HG03064 (cell line): ENCODE measurements around the gene DHX35.

Experiments
- ATAC-seq: cut with Tn5 transposase; IDR thresholded peaks from one replicate; pipeline ENCODE4 v1.9.1; 2021; ENCODE audit warnings: low read depth; ENCODE audit not compliant: unreplicated experiment

The DHX35 gene, protein sequence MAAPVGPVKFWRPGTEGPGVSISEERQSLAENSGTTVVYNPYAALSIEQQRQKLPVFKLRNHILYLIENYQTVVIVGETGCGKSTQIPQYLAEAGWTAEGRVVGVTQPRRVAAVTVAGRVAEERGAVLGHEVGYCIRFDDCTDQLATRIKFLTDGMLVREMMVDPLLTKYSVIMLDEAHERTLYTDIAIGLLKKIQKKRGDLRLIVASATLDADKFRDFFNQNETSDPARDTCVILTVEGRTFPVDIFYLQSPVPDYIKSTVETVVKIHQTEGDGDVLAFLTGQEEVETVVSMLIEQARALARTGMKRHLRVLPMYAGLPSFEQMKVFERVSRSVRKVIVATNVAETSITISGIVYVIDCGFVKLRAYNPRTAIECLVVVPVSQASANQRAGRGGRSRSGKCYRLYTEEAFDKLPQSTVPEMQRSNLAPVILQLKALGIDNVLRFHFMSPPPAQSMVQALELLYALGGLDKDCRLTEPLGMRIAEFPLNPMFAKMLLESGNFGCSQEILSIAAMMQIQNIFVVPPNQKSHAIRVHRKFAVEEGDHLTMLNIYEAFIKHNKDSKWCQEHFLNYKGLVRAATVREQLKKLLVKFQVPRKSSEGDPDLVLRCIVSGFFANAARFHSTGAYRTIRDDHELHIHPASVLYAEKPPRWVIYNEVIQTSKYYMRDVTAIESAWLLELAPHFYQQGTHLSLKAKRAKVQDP

DNA sequence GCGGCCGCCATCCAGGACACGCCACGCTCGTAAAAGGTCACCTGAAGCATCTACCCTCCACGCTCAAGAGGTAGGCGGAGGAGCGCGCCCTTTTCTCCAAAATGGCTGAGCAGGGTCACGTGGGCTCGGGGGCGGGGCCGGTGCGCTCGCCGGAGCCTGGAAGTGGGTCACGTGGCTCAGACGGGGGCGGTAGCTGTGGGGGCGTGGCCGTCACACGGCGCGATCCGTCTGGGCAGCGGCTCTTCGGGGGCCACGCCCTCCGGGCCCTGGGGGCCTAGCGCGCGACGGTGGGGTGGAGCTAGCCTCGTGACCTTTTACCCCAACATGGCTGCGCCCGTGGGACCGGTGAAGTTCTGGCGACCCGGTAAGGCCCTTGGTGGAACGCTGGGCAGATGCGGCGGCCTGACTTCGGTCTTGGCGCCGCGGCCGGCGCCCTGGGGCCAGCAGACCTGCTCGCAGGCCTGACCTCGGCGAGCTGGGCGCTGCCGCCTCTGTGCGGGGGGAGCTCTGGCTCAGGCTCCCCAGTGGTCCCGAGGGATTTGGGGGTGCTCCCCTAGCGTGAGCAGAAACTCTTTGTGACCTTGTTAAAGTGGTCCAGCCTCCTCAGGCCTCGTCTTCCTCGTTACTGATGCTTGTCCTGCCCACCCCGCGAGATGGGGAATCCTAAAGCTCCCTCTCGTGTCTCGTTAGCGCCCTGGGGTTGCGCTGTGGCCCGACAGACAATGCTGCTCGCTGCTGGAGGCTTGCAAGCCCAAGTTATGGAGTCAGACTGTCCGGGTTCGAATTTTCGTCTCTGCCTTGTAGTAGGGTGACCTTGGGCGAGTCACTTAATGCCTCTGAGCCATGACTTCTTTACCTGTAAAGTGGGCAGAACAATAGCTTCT lies at the start of gene DHX35:
TSS of gene DHX35 (plus strand) at position 301 of the 884 bp plus-strand sequence. CDS start at position 325, 24 bp downstream.
- peak; percentile 84 for ATAC-seq

DNA sequence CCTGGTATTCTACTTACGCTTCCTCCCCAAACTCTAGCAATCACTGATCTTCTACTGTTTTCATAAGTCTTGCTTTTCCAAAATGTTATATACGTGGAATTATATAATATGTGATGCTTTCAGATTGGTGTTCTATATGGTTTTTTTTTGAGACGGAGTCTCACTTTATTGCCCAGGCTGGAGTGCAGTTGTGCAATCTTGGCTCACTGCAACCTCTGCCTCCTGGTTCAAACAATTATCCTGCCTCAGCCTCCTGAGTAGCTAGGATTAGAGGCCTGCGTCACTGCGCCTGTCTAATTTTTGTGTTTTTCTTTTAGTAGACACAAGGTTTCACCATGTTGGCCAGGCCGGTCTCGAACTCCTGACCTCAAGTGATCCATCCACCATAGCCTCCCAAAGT lies 46.8 kb upstream of the DHX35 start:
- ATAC-seq, result no peak

DNA sequence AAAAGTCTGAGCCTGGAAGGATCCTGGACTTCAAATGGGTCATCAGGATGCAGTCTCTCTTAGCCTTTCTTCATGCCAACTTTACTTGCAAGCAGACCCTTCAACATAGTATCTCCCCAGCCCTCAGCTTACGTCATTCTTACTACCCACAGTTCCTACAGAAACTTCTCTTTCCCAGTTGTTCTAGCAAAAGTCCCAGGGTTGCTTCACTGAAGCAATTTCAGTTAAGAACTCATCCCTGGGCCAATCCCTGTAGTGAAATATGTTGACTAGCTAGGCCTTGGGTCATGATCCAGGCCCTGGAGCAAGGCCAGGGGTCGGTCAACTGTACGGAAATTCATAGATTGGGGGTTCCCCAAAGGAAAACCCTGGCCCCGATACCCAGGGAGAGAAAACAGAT lies 44.5 kb upstream of the DHX35 start:
- ATAC-seq, result no peak

DNA sequence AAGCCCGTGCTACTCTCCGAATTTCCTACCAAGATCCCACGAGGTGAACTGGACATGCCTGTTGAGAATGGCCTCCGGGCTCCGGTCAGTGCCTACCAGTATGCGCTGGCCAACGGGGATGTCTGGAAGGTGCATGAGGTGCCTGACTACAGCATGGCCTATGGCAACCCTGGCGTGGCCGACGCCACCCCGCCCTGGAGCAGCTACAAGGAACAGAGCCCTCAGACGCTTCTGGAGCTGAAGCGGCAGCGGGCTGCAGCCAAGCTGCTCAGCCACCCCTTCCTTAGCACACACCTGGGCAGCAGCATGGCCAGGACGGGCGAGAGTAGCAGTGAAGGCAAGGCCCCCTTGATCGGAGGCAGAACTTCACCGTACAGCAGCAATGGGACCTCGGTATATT lies 44.0 kb upstream of the DHX35 start:
- ATAC-seq, result no peak

DNA sequence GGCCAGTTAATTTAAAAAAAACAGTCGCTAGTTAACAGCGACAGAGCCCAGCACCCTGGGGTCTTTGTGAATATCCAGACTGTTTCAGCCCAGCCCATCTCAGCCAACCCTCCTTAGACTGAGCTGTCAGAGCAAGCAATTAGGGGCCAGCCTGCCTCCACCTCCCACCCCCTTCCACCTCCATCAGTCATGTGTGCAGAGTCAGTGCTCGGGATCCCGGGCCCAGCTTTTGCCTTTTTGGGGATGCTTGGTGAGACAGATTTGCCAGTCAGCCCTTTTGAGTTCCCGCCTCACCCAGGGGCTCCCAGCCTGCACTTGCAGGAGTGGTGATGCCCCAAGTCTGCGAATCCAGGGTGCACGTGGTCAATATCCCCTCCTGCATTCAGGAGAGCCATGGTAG lies 42.5 kb upstream of the DHX35 start:
- no peak for ATAC-seq

DNA sequence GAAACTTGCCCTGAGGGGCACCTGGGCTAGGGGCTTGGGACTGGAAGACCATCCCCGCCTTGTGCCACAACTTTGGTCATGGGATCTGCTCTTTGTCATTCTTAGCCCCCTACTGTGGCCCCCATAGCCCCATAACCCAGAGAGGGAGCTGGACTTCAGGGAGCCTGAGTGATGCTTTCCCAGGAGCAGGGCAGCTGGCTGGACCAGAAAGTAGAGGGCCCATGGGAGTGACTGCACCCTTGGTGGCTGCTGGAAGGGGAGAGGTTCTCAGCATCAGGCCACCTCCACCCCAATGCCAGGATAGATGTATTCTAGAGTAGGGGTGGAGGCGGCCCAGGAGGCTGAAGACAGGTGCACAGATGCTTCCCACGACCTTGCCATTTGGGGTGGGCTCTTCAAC lies 41.7 kb upstream of the DHX35 start:
- no peak for ATAC-seq

DNA sequence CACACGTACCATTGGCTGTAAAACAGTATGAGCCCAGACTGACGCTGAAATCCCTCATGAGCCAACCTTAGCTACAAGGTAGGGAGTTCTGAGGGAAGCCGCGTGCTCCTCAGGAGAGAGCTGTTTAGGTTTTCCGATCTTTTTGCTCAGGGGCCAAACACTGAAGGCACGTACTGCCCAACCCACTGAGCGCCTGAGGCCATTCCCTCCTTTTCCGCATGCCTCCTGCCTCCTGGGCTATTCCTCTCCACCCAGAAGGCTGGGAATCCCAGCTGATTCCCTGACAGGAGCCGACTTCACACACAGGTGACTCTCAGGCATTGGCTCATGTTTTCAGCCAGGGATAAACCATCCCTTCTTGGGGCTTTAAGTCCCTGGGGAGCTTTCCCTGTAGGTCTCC lies 41.3 kb upstream of the DHX35 start:
- ATAC-seq, result no peak

DNA sequence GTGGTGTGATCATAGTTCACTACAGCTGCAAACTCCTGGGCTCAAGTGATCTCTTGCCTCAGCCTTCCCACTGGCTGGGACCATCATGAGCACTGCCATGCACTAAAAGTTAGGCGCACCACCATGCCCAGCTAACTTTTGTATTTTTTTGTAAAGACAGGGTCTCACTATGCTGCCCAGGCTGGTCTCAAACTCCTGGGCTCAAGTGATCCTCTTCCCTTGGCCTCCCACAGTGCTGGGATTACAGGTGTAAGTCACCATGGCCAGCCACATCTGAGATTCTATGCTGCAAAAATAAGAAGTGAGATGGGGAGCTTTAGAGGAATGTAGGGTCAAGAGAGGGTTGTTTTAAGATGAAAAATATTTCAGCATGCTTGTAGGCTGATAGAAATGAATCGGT lies 37.4 kb upstream of the DHX35 start:
- ATAC-seq, result no peak

DNA sequence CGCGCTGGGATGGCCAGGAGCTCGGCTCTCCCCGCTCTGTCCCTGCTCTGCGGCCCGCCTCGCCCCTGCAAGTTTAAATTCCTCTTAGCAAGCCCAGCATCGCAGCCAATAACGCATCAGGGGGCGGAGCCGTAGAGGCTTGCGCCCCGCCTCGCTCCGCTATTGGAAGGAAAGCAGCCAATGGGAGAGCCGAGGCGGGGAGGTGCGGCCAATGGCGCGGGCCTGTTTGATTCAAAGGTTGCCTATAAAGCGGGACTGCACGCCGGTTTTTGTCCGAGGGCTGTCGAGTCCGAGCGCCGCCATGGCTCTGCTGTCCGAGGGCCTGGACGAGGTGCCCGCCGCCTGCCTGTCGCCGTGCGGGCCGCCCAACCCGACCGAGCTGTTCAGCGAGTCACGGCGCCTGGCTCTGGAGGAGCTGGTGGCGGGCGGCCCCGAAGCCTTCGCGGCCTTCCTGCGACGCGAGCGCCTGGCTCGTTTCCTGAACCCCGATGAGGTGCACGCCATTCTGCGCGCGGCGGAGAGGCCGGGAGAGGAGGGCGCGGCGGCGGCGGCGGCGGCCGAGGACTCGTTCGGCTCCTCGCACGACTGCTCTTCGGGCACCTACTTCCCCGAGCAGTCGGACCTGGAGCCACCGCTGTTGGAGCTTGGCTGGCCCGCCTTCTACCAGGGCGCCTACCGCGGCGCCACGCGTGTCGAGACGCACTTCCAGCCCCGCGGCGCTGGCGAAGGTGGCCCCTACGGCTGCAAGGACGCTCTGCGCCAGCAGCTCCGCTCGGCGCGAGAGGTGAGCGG lies 35.8 kb upstream of the DHX35 start, which contains the start of gene FAM83D:
TSS of gene FAM83D (plus strand) at position 276 of the 792 bp plus-strand sequence. CDS start at position 302, 26 bp downstream.
- ATAC-seq, result peak; percentile 86

DNA sequence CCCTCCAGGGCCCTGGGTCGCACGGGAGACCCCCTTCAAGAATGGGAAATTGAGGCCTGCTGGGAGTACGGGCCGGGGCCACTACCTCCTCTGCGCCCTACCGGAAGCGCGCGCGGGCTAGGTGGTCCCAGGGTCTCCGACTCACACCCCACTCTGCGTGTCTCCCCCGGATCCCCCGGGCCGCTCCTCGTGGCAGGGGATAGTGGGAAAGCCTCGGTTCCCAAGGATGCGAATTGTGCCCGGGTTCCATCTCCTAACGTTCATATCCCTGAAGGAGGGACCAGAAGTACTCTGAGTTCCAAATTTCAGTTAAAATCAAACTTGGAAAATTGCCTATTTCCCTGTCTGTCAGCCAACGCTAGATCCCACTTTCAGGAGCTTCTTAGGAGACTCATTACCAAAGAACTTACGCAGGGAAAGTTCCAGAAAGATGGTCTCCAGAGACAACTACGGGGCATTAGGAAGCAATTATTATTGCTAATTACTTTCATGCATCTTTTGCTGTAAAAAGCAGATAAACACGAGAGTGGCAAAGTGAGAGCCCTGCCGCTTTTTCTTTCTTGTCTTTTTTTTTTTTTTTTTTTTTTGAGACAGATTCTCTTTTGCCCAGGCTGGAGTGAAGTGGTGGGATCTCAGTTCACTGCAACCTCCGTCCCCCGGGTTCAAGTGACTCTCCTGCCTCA lies 35.1 kb upstream of the DHX35 start:
- ATAC-seq, result no peak

DNA sequence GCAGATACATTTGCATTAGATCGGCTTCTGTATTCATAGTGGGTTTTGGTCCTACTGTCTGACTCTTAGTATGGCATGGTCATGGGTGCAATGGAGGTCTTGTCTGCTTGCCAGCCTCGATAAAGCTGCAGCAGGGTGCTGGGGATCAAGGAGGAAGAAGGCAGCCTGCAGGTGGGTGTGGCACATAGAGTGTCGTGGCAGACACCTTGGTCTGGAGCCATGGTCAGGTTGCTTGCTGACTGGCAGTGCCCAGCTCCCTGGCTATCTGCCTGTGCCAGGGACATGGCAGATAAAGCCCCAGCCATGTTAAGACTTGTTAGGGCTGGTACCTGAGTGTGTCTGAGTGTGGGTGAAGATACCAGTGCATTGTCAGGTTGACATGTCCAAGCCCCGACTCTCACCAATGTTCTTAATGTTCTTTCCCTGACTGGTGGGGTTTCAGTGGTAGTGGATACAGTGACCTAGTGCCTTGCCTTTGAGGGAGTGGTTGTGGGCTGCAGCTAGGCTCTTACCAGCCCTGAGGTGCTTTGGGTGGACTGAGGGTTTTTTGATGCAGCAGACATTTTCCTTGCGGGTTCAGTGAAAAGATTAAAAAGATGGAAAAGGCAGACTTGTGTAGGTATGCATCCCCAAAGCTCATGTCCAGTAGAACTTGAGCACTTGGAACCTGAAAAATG lies 34.1 kb upstream of the DHX35 start:
- no peak for ATAC-seq

DNA sequence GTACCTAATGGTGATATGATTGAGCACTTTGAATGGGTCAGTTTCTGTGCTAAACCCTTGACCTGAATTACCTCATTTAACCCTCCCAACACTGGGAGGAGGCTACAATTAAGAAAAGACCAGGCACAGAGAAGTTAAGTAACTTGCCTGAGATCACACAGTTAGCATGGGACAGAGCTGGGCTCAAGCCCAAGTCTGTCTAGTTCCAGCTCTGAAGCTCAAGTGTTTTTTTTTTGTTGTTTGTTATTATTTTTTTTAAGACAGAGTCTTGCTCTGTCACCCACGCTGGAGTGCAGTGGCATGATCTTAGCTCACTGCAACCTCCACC lies 31.9 kb upstream of the DHX35 start:
- no peak for ATAC-seq

DNA sequence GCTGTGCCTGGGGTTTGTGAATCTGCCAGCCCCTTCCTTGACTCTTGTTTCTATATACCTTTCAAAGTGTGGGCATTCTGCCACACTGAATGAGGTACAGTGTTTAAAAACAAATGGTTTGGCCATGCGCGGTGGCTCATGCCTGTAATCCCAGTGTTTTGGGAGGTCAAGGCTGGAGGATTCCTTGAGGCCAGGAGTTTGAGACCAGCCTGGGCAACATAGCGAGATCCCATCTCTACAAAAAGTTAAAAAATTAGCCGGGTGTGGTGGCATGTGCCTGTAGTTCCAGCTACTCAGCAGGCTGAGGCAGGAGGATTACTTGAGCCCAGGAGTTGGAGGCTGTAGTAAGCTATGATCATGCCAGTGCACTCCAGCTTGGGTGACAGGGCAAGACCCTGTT lies 30.2 kb upstream of the DHX35 start:
- ATAC-seq, result no peak

DNA sequence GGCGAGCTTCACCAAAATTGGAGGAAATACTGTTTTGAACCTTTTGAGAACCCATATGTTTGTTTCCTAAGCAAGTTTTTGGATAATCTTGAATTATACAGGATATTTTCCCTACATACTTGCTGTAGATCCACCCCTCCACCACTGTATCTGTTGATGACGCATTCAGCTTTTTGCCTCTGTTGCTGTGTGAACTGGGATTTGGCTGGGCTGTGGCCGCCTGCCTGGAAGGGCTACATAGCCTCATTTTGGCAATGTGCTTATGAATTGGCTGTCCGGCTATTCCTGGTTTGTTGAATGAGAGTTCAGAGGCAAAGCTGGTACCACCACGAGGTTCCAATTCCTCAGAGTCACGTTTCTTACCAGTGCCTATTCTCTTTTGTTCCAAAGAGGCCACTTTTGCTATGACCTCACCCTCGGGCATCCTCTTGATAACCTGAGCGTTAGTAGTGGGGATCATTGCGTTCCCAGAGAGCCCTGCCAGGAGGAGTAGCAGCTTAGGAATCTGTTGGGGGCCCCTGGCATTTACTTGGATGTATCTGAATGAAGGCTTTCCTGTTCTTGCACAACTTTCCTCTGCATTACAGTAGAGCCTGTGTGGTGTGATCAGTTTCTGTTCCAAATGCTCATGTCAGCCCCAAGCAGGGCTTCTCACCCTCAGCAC lies 29.6 kb upstream of the DHX35 start:
- no peak for ATAC-seq

DNA sequence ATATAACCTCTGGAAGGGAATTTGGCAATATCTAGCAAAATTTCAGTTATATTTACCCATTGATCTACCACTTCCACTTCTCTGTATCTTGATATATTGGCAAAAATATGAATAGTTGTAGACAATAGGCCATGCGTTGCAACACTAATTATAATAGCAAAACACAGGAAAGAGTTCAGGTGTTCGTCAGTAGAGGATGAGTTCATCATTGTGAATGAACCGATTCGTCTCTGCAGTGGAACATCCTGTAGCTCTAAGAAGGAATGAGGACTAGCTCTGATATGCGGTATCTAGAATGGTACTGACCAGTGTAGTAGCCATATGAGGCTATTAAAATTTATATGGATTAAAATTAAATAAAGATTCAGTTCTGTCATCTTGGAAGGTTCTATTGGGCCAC lies 27.6 kb upstream of the DHX35 start:
- ATAC-seq, result no peak

DNA sequence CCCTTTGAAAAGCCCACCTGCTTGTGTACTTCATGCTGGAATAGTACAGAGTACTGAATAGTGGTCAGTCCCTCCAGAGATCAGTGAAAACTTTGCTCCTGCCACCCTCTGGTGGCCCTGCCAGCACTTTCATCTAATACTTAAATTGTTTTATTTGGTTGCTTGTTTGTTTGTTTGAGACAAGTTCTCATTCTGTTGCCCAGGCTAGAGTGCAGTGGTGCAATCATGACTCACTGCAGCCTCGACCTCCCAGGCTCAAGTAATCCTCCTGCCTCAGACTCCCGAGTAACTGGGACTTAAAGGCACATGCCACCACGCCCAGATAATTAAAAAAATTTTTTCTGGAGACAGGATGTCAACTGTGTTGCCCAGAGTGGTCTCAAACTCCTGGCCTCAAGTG lies 26.9 kb upstream of the DHX35 start:
- ATAC-seq, result no peak

DNA sequence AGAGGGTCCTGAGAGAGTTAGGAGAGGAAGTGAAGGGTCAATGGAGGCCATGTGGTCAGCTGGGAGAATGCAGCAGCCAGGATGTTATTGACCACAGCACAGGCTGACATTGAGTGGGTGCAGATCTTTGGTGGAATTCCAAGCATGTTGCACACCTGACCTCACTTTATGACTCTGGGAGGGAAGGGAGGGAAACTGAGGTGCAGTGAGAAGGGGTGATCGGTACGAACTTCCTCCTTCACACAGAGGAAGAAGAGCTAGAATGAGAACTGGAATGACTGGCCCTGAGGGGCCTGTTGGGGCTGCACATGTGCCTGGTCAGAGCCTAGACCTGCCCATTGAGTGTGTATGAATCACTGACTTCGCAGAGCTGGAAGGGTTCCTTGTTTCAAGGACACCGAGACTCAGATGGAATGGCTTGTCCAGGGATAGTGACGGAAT lies 26.2 kb upstream of the DHX35 start:
- ATAC-seq, result no peak

DNA sequence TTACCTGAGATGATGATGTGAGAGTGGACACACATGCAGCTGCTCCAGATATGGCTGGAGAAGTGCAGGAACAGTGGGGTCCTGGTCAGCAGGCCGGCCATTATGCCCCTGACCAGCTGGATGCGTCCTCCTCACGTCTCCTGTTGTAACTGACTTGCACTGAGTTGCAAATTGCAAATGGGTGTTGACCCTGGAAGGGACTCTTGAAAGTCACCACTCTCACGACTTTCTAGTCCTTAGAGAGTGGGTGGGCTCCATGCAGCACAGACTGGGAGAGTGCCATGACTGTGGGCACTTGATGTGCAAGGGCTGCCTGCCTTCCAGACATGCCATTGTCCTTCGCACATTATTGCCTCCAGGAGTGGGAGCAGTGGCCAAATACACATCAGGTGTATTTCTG lies 25.1 kb upstream of the DHX35 start:
- ATAC-seq, result no peak
